Esophagus muscularis mucosa (tissue), 3 donors: ENCODE data around the gene TRIM29.

ENCODE experiments used
- POLR2AphosphoS5 ChIP-seq, 2 donors: sonication (generic); formaldehyde crosslinking; IDR thresholded peaks; one replicate each; pipeline ENCODE4 v1.6.1; 2017; ENCODE audit warnings: antibody characterized with exemption in 2 of 2
- TF ChIP-seq, protein P1 (sequence below), 3 experiments: fragments of 200-600 bp in 2 of 3; fragments of 450-650 bp in 1 of 3; sonication (generic) in 2 of 3; IDR thresholded peaks; one replicate each; pipeline ENCODE4 v1.5.1; 2017 to 2019; ENCODE audit warnings: antibody characterized with exemption in 3 of 3, mild to moderate bottlenecking in 2 of 3, moderate library complexity in 1 of 3

DNA sequence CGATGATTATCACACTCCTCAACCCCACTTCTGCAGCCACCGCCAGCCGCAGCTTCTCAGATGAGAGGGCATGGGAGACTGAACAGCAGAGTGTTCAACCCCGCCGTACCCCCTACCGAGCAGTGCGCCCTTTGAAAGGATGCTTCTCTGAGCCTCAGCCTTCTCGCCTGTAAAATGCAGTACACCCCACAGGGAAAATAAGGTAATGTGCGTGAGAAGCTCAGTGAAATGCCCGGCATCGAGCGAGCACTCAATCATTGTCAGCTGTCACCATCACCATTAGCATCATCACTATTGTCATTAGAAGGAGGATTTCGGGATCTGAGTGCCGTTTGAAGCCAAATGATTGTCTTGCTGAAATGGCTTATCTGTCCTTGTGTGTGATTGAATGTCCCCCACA lies 13.6 kb downstream of the TRIM29 start:
- no peak for TF ChIP-seq POLR2AphosphoS5 (IDR thresholded peaks at IDR 0.05)
- TF ChIP-seq, protein P1, sequence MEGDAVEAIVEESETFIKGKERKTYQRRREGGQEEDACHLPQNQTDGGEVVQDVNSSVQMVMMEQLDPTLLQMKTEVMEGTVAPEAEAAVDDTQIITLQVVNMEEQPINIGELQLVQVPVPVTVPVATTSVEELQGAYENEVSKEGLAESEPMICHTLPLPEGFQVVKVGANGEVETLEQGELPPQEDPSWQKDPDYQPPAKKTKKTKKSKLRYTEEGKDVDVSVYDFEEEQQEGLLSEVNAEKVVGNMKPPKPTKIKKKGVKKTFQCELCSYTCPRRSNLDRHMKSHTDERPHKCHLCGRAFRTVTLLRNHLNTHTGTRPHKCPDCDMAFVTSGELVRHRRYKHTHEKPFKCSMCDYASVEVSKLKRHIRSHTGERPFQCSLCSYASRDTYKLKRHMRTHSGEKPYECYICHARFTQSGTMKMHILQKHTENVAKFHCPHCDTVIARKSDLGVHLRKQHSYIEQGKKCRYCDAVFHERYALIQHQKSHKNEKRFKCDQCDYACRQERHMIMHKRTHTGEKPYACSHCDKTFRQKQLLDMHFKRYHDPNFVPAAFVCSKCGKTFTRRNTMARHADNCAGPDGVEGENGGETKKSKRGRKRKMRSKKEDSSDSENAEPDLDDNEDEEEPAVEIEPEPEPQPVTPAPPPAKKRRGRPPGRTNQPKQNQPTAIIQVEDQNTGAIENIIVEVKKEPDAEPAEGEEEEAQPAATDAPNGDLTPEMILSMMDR (IDR thresholded peaks at IDR 0.05), result no peak
